Adrenal gland (tissue), 12 donors: ENCODE data around the gene ADARB2. TPM values are rescaled to one million over a fixed set of nuclear protein-coding genes. Genes with fewer than 3 reads are reported as not detected.

Experiments
- DNase-seq, 7 donors: peaks; one replicate each; pipeline ENCODE4 v3.0.0-alpha.2; 2019 to 2020
- H3K27ac ChIP-seq, 5 donors: fragments of 200-600 bp; sonication (generic) in 4 of 5; 1 replicate in 3 of 5; 2 replicates in 2 of 5; pipeline versions ENCODE4 v1.5.1 to v1.8.0; 2016 to 2020; ENCODE audit warnings: mild to moderate bottlenecking in 1 of 5
- H3K27me3 ChIP-seq: fragments of 200-600 bp; 2 replicates; pipeline ENCODE4 v1.8.0; 2021
- H3K36me3 ChIP-seq, 2 donors: fragments of 200-600 bp; replicated peaks in 1 of 2; 1 replicate in 1 of 2; 2 replicates in 1 of 2; pipeline versions ENCODE4 v1.5.1 to v1.8.0; 2018 to 2022
- H3K4me1 ChIP-seq, 2 donors: fragments of 200-600 bp; replicated peaks in 1 of 2; 1 replicate in 1 of 2; 2 replicates in 1 of 2; pipeline versions ENCODE4 v1.5.1 to v1.8.0; 2018 to 2021
- H3K4me3 ChIP-seq, 4 donors: fragments of 200-600 bp; sonication (generic) in 3 of 4; one replicate each; pipeline ENCODE4 v1.5.1; 2016 to 2018
- H3K9me3 ChIP-seq, 3 donors: fragments of 200-600 bp; sonication (generic) in 1 of 3; replicated peaks in 1 of 3; 1 replicate in 2 of 3; 2 replicates in 1 of 3; pipeline versions ENCODE4 v1.5.1 to v1.8.0; 2016 to 2021
- CTCF ChIP-seq, 6 experiments: fragments of 450-650 bp in 4 of 6; fragments of 200-600 bp in 2 of 6; sonication (generic) in 1 of 6; IDR thresholded peaks; 1 replicate in 5 of 6; 2 replicates in 1 of 6; pipeline versions ENCODE4 v1.5.1 to v1.8.0; 2016 to 2021; ENCODE audit warnings: antibody characterized with exemption in 6 of 6, mild to moderate bottlenecking in 2 of 6, moderate library complexity in 1 of 6
- POLR2A ChIP-seq, 2 donors: fragments of 450-650 bp; IDR thresholded peaks; one replicate each; pipeline ENCODE4 v1.6.1; 2017; ENCODE audit warnings: antibody characterized with exemption in 2 of 2, mild to moderate bottlenecking in 2 of 2, moderate library complexity in 1 of 2
- WGBS, 4 donors: extraction: QIAGEN DNeasy Blood & Tissue Kit in 2 of 4; methylation state at CpG; one replicate each; pipeline versions ENCODE4 v1.1.5 to v1.1.7; 2013 to 2017; 5-methylcytosine and 5-hydroxymethylcytosine counted together
- intact Hi-C, 2 donors: fragments of 100-400 bp; cut with DNase I; formaldehyde crosslinking; loops; one replicate each; pipeline versions ENCODE4 v1.14.1 to v1.15.0; 2022 to 2023
- polyA plus RNA-seq, 3 donors: library from polyadenylated mRNA; stranded (reverse); fragments of 200-250 nt in 2 of 3; fragments of 350-450 nt in 1 of 3; fragmentation: Illumina TruSeq in 1 of 3; extraction: RNeasy Lipid Tissue Mini Kit (QIAGEN cat#74804) in 1 of 3; gene quantifications; one replicate each; pipeline ENCODE4 v1.2.3, GENCODE V29; 2013 to 2014
- total RNA-seq, 9 donors: library from RNA; depleted of rRNA in 4 of 9; stranded (reverse); fragments of >200 nt in 4 of 9; fragments of 120-200 nt in 1 of 9; fragmentation: NEBNext Ultra II Directional in 1 of 9; extraction: Animal tissue kit (Norgen Biotek cat#: 25700) in 1 of 9; gene quantifications; one replicate each; pipeline versions ENCODE4 v1.1.0 to v1.2.4, GENCODE V29; 2013 to 2023
- donor health status: healthy with polysubstance abuse.
- donor health status: Bipolar disorder and iron deficiency.
- donor health status: DM: yes; HTN: yes; CAD: no.
- donor health status: DM: no; HTN: no; CAD: no.
- donor health status: DM: no; HTN: no; CAD: no.
- donor health status: DM: yes; HTN: yes; CAD: no.

ADARB2 gene
- total and polyA plus RNA-seq, 12 donors = 0.14 to 3.1 (median 0.91) TPM

GRCh38 chr10:1395025-1395480 is 342.3 kb downstream of the ADARB2 start:
- Histone ChIP-seq H3K36me3 (no peaks in the 10 kb centered on the region), H3K27ac (no peak overlapping the region), H3K4me1 (no peaks in the 10 kb centered on the region), H3K9me3 (no peaks in the 10 kb centered on the region), H3K4me3 (no peak overlapping the region), H3K27me3 (no peaks in the 10 kb centered on the region)
- 80 to 86% (median 81%) methylated on average over 6 to 11 of the region's 11 CpGs for WGBS, 4 donors
- no peak for TF ChIP-seq CTCF (IDR thresholded peaks at IDR 0.05)
- no peak for TF ChIP-seq POLR2A (IDR thresholded peaks at IDR 0.05)
- peak in 2 of 7 donors; percentile 3 to 30 for DNase-seq
- intact Hi-C loops = no loop called here

GRCh38 chr10:1394155-1394912 is 343.0 kb downstream of the ADARB2 start:
- H3K4me1 ChIP-seq = no peaks in the 10 kb centered on the region
- peak in 2 of 7 donors; percentile 3 to 33 for DNase-seq

GRCh38 chr10:1393481-1393880 is 343.8 kb downstream of the ADARB2 start:
- intact Hi-C loops = no loop called here
- TF ChIP-seq CTCF (IDR thresholded peaks at IDR 0.05) = no peak
- no peak for TF ChIP-seq POLR2A (IDR thresholded peaks at IDR 0.05)
- WGBS, 4 donors = 91 to 93% (median 92%) methylated on average over 8 of the region's 8 CpGs
- DNase-seq = peak in 2 of 7 donors; percentile 4 to 18
- Histone ChIP-seq H3K27ac (no peak overlapping the region), H3K27me3 (no peaks in the 10 kb centered on the region), H3K9me3 (no peaks in the 10 kb centered on the region), H3K36me3 (no peaks in the 10 kb centered on the region), H3K4me3 (no peak overlapping the region), H3K4me1 (no peaks in the 10 kb centered on the region)

More at GRCh38 chr10:1394155-1394912, 343.0 kb downstream of the ADARB2 start:
- no peak overlapping the region for H3K27ac ChIP-seq
- no peaks in the 10 kb centered on the region for H3K27me3 ChIP-seq
- TF ChIP-seq CTCF (IDR thresholded peaks at IDR 0.05) (no peak), POLR2A (IDR thresholded peaks at IDR 0.05) (no peak)
- WGBS, 4 donors = 56 to 65% (median 64%) methylated on average over 13 of the region's 13 CpGs
- H3K4me3 ChIP-seq = no peak overlapping the region
- no peaks in the 10 kb centered on the region for H3K36me3 ChIP-seq
- intact Hi-C loops = no loop called here
- no peaks in the 10 kb centered on the region for H3K9me3 ChIP-seq

- H3K36me3 ChIP-seq = no peaks in the 10 kb centered on the region
- H3K27me3 ChIP-seq = no peaks in the 10 kb centered on the region
- H3K27ac ChIP-seq = no peak overlapping the region
- WGBS, 4 donors = 57 to 69% (median 66%) methylated on average over 4 of the region's 4 CpGs
- no peak overlapping the region for H3K4me3 ChIP-seq
- peak in 1 of 7 donors; percentile 42 for DNase-seq
- TF ChIP-seq POLR2A (IDR thresholded peaks at IDR 0.05) (no peak), CTCF (IDR thresholded peaks at IDR 0.05) (no peak)
- no peaks in the 10 kb centered on the region for H3K9me3 ChIP-seq
- no peaks in the 10 kb centered on the region for H3K4me1 ChIP-seq
- intact Hi-C loops = no loop called here
Measured at GRCh38 chr10:1392127-1392526, 345.2 kb downstream of the ADARB2 start.
